HG03159 (cell line): ENCODE results near the gene FAM32A.

Experiments
- ATAC-seq: cut with Tn5 transposase; IDR thresholded peaks from one replicate; pipeline ENCODE4 v1.9.1; 2021; ENCODE audit warnings: mild to moderate bottlenecking, moderate library complexity; ENCODE audit not compliant: unreplicated experiment

The FAM32A gene

DNA sequence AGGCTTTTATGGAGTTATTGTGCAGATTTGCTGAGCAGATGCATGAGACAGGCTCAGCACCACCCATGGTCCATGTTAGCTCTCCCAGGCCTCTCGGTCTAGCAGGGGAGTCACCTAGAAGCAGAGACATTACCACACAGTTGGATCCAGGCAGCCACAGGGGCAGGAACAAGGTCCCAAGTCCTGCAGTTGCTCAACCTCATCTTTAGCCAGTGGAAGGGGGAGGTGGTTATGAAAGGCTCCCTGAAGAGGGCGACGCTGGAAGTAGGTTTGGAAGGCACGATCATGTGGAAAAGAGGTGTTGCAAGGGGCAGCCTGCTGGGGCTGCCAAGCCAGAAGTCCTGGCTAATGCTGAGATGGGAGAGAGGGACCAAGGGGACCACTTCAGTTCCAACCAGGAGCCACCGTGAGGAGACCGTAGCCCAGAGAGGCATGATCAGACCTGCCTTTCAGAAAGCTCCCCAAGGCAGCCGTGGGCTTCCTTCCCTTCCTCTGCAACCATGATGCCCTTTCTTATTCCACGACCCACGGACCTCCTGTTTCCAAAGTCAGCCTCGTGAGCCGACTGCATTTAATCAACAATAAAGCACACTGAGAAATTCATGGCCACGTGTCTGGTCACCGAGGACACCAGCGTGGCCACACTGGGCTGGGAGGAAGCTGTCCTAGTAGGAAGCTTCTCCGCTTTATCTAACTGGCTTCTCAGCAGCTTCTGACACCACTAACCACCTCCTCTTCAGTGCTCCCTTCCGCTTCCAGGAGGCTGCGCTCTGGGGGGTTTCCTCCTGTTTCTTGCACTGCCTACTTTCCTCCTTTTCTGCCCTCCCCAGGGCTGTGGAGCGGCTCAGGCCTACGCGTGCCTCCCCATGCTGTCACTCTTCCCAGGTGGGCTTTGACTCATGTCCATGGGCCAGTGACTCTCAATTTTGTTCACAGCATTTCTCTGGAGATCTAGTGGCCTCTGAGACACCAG is 15.1 kb downstream of the FAM32A start:
- ATAC-seq: no peak

DNA sequence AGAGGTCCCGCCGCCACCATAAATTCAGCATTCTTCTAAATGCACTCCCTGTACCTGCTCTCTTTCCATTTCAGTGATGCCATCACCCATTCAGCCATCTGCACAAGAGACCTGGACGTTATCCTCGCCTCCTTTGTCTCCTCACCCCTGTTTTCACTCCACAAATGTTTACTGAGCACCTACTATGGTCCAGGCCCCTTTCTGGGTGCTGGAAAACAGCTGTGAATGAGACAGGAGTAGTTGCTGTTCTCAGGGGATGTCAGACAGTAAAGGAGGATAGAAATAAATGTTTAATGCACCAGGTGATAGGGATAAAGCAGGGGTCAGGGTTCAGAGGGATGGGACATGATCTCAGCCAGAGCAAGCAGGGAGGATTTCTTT is 15.8 kb downstream of the FAM32A start:
- ATAC-seq: no peak

DNA sequence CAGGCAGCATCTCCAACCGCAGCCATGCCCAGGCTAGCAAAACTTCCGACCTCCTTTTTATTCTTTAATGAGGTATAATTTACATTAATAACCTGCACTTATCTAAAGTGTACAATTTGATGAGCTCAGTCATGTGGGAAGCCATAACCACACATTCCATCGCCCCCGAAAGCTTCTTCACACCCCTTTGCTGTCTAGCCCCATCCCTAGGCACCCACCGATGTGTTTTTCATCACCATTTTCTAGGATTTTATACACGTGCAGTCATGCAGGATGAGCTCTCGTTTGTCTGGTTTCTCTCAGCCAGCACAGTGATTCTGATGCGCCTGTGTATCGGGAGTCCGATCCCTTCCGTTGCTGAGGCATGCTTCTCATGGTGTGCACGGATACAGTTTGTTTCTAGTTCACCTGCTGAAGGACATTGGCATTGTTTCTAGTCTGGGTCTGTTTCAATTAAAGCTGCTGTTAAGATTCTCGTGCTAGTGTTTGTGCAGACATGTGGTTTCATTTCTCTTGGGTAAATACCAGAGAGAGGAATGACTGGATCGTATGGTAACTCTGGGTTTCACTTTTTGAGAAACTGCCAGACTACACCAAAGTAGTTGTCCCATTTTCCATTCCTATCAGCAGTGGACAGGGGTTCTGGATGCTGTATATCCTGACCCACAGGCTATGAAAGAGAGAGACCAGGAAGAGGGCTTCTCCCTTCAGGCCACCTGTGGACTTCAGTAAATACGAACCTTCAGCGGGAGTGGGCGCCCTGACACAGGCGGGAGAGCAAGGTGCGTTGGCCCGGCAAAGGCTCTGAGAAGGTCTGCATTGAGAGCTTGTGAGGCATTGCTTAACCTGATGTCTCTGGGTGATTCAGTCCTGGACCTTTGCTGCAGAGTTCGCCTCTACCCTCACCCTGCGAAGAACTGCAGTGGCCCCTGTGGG is 17.4 kb downstream of the FAM32A start:
- ATAC-seq: no peak

DNA sequence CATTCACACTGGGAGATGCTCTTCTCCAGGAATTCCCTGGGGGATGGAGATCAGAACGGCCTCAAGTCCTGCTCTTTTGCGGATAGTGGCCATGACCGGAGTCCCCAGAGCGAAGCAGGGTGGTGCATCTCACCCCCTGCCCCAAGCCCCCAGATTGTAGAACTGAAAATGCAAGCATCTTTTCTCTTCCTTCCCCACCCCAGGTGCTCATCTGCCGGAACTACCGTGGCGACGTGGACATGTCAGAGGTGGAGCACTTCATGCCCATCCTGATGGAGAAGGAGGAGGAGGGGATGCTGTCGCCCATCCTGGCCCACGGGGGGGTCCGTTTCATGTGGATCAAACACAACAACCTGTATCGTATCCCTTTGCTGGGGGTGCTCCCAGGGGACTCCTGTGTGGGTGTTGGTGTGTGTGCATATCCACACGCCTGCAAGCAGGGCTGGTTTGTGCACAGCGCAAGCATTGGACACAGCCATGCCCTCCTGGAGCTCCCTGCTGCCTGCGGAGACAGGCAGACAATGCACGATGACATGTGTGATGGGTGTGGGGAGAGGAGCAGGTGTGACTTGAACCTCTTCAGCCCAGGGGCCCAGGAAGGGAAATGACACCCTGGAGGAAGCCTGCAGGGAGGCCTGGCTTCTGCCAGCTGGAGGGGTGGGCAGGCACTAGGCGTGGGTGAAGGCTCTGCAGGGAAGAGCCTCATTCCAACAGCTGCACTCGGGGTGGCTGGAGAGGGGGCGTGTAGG is 18.2 kb downstream of the FAM32A start:
- no peak for ATAC-seq

DNA sequence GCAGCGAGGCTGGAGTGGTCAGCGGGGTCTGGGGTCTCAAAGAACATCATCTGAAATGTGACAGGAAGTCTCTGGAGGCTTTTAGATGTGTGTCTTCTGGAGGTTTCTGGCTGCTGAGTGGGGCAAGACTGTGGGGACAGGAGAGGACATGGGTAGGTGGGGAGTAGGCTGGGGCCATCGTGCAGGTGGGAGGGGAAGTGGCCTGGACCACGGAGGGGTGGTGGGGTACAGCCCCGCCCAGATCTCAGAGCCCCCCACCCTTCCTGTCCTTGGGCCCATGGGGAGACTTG is 18.7 kb downstream of the FAM32A start:
- no peak for ATAC-seq

DNA sequence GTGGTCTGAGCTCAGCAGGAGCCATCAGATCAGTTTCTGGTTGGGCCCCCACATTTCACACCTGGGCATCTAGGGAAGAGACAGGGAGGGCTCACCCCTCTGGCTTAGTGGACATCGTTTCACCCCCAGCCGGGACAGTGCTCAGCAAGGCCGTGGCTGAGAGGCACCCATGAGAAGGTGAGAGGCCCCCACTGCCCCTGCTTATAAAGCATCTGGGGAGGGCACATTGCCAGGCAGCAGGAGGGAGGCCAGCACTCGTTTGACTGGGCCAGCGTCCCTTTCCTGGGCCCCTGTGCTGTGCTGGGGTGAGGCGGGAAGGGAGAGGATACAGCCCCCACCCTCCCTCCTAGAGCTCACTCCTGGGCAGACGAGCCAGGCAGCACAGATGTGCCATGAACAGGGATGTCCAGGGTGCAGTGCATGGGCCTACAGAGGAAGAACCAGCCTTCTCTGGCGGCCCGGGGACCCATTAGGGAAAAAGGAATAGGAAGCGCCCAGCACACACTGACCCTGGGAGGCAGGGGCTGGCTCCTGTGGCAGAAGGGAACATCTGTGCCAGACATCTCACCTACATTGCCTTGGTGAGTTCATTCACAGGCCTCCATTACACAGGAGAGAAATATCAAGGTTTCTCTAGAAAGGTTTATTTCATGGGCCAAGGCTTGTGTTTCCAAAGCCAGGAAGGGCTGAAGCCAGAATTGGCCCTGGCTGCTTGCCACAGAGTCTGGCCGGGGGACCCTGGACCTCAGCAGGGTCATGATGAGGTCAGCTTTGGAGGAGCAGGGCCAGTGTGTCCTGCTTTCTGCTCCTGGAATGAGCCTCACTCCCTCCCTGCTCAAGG is 20.2 kb downstream of the FAM32A start:
- no peak for ATAC-seq

DNA sequence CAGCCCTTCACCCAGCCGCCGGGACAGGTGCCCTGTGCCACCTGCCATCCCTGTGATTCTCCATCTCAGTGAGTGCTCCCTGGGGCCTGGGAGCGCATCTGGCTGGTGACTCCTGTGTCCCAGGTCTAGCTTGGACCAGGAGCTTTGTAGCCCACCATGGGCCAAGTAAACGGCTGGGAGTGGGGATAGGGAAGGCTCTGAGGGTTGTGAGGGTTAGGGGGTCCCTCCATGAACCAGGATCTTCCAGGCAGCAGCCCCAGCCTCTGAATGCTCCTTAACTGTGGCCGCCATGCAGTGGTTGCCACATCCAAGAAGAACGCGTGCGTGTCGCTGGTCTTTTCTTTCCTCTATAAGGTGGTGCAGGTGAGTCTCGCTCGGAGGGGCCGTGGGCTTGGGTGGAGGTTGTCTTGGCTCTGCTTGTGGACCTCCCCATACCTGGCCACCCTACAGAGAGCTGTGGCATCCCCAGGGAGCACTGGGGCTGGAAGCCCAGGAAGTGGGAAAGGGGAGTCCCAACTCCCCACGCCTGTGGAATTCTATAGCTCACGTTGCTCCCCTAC is 20.9 kb downstream of the FAM32A start:
- ATAC-seq: no peak

DNA sequence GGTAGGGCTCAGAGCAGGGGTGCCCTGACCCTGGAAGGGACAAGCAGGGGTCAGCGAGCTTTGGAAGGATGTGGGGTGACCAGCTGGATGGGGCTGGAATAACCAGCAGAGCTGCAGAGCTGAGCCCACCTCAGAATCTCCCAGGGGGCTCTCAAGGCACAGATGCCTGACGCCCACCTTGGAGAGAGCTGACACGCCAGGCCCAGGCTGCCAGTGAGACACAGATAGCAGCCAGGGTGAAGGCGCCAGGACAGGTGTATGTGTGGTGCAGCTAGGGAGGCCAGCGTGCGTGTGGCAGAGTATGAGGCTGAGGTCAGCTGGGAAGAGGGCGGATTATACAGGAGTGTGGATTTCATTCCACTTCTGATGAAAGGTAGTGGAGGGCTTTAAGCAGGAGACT is 21.4 kb downstream of the FAM32A start:
- no peak for ATAC-seq

DNA sequence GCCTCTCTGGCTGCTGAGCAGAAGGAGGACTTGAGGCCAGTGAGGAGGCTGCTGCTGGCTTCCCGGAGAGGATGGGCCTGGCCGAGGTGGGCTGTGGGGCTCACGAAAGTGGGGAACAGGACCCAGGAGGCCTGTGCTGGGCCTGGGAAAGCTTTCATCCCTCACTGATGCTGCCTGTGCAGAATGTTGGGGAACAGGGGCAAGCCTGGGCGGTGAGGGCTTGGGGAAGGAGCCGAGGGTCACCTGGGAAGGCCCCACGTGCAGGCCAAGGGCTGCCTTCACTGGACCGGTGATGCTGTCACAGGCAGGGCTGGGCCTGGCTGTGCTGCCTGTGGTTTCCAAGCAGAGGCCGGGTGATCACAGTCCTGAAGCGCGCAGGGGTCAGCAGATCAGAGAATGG is 21.9 kb downstream of the FAM32A start:
- no peak for ATAC-seq

DNA sequence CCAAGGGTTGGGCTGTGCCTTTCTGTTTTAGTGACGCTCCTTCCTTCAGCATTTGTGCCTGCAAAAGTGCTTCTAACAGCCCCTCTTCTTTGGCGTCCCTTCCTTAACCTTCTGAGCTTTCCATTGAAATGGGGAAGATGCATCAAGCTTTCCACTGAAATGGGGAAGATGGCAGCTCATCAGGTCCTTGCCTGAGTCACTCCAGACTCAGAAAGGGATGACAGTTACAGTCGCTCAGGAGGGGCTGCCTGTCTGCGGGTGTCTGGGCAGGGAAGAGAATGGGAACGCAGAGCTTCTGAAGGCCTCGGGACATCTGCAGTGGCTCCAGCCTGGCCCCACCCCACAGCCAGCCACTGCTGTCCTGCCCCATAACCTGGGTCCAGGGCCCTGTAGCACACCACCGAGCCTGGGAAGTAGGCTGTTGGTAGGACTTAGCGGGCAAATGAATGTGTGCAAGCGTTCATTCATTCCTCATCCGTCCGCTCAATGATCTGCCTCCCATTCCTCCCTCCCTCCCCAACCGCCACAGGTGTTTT is 22.3 kb downstream of the FAM32A start:
- ATAC-seq: no peak

DNA sequence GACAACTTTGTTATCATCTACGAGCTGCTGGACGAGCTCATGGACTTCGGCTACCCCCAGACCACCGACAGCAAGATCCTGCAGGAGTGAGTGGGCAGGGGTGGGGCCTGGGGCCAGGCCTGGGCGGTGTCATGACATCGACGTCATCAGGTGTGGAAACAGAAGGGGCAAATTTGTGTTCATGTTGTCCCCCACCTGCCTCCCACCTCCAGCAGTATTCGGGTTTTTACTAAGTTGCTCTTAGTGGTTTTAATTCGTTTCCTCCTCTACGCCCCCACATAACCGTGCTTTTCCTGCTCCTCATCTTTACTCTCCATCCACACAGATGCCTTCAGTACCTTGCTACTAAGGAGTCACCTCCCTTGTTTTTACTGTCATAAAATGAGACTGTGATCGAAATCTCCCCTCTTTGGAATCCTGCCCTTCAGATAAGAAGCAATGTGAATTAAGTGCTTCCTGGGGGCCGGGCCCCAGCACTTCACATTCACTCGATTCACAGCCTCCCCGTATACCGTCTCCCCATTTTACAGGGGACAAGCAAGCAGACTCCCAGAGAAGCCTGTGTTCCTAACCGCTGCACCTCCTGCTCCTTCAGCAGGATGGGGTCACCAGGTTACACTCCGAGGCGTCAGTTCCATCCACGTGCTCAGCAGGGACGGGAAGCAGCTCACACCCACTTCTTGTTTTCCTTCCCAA is 23.0 kb downstream of the FAM32A start:
- ATAC-seq: no peak

DNA sequence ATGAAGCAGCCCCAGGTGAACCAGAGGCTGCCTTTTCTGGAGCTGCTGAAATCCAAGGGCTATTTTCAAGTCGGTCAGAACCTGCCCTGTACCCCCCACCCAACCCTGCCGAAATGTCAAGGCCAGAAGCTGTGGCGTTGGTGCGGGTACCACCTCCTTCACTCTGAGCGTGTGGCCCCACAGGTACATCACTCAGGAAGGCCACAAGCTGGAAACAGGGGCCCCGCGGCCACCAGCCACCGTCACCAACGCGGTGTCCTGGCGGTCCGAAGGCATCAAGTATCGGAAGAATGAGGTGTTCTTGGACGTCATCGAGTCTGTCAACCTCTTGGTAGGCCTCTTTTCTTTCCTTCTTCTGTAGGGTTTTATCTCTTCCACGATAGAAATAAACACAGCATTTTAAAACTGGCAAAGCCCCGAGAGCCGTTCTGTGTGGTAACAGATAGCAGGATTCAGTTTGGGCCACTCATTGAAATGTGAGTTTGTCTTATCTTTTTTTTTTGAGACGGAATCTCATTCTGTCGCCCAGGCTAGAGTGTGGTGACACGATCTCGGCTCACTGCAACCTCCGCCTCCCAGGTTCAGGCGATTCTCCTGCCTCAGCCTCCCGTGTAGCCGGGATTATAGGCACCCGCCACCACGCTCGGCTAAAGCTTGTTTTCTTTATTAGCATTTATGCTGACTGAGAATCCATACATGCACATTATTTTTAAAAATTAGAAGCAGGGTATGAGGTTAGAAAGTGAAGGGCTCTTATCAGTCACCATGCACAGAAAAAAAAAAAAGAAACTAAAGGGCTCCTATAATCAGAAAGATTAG is 23.8 kb downstream of the FAM32A start:
- no peak for ATAC-seq

DNA sequence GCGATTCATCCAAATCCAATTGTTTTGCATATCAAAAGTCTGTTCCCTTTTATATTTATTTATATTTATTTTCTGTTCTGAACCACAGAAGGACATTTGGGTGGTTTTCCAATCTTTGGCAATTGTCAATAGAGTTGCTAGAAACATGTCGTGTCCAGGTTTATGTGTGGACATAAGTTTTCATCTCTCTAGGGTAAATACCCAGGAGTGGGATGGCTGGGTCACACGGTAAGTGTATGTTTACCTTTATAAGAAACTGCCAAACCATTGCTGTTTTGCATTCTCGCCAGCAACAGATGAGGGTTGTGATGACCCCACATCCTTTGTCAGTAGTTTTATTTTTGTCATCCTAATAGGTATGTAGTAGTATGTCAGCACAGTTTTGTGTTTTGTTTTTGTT is 25.0 kb downstream of the FAM32A start:
- no peak for ATAC-seq

DNA sequence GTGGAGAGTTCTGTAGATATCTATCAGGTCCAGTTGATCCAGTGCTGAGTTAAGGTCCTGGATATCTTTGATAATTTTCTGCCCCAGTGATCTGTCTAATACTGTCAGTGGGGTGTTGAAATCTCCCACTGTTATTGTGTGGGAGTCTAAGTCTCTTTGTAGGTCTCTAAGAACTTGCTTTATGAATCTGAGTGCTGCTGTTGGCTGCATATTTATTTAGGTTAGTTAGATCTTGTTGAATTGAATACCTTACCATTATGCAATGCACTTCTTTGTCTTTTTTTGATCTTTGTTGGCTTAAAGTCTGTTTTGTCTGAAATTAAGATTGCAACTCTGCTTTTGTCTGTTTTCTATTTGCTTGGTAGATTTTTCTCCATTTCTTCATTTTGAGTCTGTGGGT is 27.9 kb downstream of the FAM32A start:
- ATAC-seq: no peak

DNA sequence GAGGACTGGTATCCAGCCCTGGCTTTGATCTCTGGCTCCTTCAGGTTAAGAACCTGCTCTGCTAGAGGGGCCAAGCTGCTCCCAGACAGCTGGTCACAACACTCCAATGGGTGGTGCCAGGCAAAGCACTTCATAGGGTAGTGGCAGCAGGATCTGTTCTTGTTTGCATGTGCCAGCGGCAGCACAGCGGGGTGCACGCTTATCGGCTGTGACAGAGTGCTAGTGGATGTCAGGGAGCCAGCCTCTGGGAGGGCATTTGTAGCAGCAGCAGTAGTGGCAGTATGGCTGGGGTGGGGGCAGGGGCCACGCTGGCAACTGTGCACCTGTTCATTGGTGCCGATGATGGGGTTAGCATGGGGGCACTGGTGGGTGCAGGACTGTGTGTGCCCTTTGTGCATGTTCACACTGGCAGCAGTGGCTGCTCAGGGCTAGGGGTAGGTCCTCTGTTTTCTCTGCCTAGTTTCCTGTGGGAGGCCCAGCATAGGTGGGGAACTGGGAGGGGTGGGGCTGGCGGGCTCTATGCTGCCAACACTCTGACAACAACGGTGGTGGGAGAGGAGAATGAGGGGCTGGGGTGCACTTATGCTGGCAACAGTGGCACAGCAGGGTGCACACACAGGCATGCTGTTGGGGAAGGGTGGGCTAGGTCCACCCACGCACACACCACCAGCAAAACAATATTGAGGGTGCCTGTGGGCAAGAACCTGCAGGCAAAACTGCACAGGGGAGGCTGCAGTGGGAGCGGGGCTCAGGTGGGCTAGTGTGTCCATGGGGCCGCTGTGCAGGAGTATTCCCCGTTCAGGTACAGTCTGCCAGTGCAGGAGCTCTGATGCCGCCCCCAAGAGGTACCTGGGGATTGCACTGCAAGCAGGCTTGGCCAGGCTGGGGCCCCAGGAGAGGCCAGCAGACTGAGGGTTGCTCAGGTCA is 31.8 kb downstream of the FAM32A start:
- no peak for ATAC-seq

DNA sequence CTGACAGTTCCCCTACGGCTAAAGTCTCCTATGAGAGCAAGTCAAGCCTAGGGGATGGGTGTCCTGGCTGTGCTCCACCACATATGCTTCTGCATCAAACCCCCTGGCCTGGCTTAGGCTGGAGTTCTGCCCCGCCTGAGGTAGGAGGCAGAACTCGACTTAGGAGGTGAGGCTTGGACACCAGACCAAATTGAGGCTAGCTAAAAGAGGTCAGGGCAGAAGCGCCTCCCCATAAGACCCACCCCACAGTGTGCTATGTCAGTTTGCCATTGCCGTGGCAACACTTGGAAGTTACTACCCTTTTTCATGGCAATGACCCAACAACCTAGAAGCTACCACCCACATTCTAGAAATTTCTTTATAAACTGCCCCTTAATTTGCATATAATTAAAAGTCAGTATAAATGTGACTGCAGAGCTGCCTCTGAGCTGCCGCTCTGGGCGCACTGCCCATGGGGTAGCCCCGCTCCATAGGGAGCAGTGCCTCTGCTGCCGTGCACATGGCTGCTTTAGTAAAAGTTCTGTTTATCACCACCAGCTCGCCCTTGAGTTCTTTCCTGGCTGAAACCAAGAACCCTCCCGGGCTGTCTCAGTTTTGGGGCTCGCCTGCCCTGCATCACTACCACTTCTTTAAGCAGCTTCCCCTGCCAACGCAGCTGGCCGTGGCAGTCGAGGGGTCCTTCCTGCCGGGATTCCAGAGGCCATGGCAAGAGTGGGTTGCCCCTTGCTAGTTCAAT is 32.7 kb downstream of the FAM32A start:
- no peak for ATAC-seq

DNA sequence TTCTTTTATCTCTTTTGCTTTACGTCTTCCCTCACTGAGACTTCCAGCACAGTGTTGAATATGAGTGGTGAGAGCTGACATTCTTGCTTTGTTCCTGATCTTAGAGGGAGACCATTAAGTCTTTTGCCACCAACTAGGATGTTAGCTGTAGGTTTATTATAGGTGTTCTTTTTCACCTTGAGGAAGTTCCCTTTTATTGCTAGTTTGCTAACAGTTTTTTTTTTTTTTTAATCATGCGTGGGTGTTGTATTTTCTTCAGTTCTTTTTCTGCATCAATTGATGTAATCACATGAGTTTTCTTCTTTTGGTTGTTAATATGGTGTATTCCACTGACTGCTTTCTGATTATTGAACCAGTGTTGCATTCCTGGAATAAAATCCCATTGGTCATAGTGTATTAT is 33.6 kb downstream of the FAM32A start:
- no peak for ATAC-seq
